ENCODE data around the gene SERPINB11.

GRCh38 chr18:63752636-63753035 is 49.9 kb downstream of the SERPINB11 start:
- no peak for TF ChIP-seq POLR2A (IDR thresholded peaks at IDR 0.05)
- TF ChIP-seq CTCF (IDR thresholded peaks at IDR 0.05) = no peak

Data from right lobe of liver (tissue), 4 donors.